HG03095 (cell line): ENCODE results near the gene STPG2.

ENCODE experiments used
- ATAC-seq: cut with Tn5 transposase; IDR thresholded peaks from one replicate; pipeline ENCODE4 v1.9.1; 2021; ENCODE audit warnings: moderate library complexity; ENCODE audit not compliant: unreplicated experiment

Gene STPG2

DNA sequence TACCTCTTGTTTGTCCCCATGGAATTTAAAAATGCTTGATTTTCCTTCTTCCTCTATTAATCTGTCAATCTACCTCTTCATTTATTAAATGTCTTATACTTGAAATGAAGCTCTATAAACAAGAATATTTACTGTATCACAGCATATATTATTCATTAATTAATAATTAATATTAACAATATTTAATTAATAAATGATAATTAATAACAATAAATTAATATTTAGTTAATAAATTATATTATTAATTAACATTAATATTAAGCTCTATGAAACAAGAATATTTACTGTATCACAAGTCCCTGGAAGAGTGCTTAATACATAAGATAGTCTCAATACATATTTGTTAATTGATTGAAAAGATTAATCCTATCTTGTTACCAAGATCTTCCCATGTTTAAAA lies 306.6 kb downstream of the STPG2 start:
- no peak for ATAC-seq

- no peak for ATAC-seq
Observed at GRCh38 chr4:97828646-97829045, 314.6 kb downstream of the STPG2 start.

DNA sequence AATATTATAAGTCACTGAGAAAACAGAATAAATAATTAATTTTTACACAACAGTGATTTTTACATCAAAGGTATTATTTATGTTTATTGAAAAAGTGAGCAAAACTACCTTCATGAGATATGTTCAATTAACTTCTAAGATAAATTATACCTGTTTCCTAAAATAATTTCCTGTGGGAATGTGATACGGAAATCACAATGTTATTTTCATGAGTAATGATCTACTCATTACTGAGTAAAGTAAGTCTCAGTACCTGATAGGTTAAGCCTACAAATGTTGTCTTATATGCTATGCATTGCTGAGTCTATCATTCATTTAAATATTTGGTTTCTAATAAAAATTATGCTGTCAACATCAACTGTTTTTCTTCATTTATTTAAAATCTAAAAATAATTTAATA lies 324.0 kb downstream of the STPG2 start:
- ATAC-seq: no peak

DNA sequence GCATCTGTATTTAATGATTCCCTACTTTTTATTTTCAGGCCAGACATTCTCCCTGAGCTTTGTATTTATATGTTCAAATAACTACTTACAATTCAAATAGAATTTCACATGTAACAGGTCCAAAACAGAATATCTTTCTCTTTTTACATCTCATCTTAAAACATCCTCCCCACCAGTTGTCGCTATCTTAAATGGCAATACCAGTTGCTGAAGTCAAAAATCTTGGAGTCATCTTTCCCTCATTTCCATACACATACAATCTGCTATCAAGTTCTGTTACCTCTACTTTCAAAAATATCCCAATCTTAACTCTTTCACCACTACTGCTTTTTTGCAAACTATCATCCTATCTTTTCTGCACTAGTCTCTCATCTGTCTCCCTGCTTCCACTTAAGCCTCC lies 330.5 kb downstream of the STPG2 start:
- ATAC-seq: no peak

DNA sequence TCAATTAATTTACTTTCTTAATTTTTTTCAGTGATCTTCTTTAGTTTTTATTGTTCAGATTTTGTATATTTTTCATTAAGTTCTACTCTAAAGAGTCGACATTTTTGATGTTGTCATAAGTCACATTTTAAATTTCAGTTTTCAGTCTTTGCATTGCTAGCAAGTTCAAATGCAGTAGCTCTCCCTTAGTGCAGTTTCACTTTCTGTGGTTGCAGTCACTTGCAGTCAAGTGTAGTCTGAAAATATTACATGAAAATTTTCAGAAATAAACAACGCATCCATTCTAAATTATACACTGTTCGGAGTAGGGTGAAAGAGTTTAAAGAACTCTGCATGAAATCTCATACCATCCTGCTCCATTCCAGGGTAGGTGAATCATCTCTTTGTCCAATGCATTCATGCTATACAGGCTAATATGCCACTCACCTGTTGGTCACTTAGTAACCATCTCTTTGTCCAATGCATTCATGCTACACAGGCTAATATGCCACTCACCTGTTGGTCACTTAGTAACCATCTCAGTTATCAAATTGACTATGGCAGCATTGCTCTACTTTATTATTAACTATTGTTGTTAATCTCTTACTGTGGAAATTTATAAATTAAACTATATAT lies 356.9 kb downstream of the STPG2 start:
- no peak for ATAC-seq

DNA sequence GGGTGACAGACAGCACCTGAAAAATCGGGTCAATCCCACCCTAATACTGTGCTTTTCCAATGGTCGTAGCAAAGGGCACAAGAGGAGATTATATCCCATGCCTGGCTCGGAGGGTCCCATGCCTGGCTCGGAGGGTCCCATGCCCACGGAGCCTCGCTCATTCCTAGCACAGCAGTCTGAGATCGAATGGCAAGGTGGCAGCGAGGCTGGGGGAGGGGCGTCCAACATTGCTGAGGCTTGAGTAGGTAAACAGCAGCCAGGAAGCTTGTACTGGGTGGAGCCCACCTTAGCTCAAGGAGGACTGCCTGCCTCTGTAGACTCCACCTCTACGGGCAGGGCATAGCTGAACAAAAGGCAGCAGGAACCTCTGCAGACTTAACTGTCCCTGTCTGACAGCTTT lies 365.1 kb downstream of the STPG2 start:
- no peak for ATAC-seq

- no peak for ATAC-seq
Observed at GRCh38 chr4:97774347-97774989, 368.8 kb downstream of the STPG2 start.

GRCh38 chr4:97770222-97770621 lies 373.1 kb downstream of the STPG2 start:
- no peak for ATAC-seq

- ATAC-seq: no peak
Observed at GRCh38 chr4:97762115-97762512, 381.2 kb downstream of the STPG2 start.

DNA sequence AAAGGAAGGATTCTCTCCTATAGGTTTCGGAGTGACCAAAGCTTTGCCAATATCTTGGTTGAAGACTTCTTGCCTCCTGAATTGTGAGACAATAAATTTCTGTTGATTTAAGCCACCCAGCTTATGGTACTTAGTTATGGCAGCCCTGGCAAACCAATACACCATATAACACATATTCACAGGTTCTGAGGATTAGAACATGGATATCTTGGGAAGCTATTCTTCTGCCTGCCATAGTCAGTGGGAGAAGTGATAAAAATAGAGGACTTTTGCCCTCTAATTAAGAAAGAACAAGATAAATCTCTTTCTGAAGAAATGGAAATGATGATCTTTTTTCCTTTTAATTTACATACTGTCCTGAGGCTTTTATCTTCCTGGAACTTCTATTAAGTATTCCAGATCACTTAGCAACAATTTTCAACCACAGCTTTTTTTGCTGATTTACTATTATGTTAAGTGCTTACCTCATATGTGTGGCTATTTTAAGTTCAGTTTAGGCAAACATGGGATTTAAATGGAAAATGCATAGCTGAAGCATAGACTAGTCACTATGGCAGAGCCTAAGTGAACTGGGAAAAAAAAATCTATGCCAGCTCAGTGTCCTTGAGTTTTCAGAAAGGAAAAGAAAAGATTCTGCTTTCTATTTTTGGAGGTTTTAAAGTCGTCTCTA lies 381.7 kb downstream of the STPG2 start:
- no peak for ATAC-seq

- ATAC-seq: no peak
Observed at GRCh38 chr4:97759785-97760184, 383.5 kb downstream of the STPG2 start.

- no peak for ATAC-seq
Observed at GRCh38 chr4:97752599-97752998, 390.7 kb downstream of the STPG2 start.

DNA sequence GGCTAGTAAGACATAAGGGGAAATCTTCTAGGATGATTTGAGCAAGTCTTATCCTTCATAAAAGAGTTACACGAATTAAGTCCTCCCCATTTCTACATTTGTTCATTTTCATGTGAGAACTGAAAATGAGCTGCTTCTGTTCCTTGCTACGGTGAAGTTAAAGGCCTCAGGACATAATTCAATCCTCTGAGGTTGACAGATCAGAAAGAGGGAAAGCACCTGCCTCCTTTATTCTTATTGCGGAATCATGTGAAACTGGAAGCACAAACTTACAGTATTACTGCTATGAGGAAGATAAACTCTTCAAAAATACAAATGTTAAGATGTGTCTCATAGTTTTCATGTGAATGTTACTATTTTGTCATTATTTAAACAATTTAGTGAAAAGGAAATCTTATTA lies 395.3 kb downstream of the STPG2 start:
- no peak for ATAC-seq

GRCh38 chr4:97720869-97721432 lies 422.3 kb downstream of the STPG2 start:
- ATAC-seq: no peak

DNA sequence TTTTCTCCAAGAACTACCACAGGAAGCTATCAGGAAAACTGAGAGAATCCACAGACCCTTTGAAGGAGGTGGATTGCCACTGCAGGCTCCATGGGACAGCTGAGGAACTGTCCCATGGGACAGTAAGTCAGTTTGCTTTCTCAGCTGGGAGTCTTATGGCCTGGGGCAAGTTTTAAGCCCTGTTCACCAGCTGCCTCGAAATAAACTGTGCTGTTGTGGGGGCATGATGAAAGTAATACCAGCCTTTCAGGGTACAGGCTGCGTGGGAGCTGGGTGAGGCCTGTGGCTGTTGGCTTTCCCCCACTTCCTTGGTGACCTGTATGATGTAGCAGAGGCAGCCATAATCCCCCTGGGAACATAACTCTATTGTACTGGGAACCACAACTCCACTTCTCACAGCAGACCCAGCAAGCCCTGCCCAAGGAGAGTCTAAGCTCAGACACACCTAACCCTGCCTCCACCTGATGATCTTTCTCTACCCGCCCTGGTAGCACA lies 452.1 kb downstream of the STPG2 start:
- ATAC-seq: no peak

- ATAC-seq: no peak
Observed at GRCh38 chr4:97670703-97671269, 472.5 kb downstream of the STPG2 start.

GRCh38 chr4:97665553-97665952 lies 477.7 kb downstream of the STPG2 start:
- ATAC-seq: no peak

- ATAC-seq: no peak
Observed at GRCh38 chr4:97664741-97665140, 478.5 kb downstream of the STPG2 start.

GRCh38 chr4:97662133-97662532 lies 481.1 kb downstream of the STPG2 start:
- ATAC-seq: no peak

GRCh38 chr4:97656044-97656720 lies 487.1 kb downstream of the STPG2 start:
- ATAC-seq: no peak

GRCh38 chr4:97653701-97654100 lies 489.6 kb downstream of the STPG2 start:
- no peak for ATAC-seq
